CD4-positive, alpha-beta T cell treated with Interleukin-12 subunit alpha and Interleukin-12 subunit beta, for 1 hour (primary cell): ENCODE results near the gene SLCO2B1.

ENCODE experiments used
- DNase-seq: peaks from one replicate; pipeline ENCODE4 v3.0.0-alpha.2; 2020

SLCO2B1 gene

GRCh38 chr11:75162954-75163353 lies 12.0 kb downstream of the SLCO2B1 start:
- DNase-seq, result no peak

GRCh38 chr11:75163921-75164849 lies 13.3 kb downstream of the SLCO2B1 start:
- DNase-seq, result no peak

- DNase-seq, result no peak
Observed at GRCh38 chr11:75165721-75166120, 14.8 kb downstream of the SLCO2B1 start.

- no peak for DNase-seq
Observed at GRCh38 chr11:75166791-75167190, 15.9 kb downstream of the SLCO2B1 start.

GRCh38 chr11:75167617-75168016 lies 16.7 kb downstream of the SLCO2B1 start:
- DNase-seq, result no peak

- DNase-seq, result no peak
Observed at GRCh38 chr11:75169101-75169885, 18.4 kb downstream of the SLCO2B1 start.

- DNase-seq, result no peak
Observed at GRCh38 chr11:75170516-75171201, 19.8 kb downstream of the SLCO2B1 start.

GRCh38 chr11:75173336-75173735 lies 22.4 kb downstream of the SLCO2B1 start:
- DNase-seq, result no peak

GRCh38 chr11:75174781-75175370 lies 24.0 kb downstream of the SLCO2B1 start:
- DNase-seq, result peak; percentile 5

- DNase-seq, result no peak
Observed at GRCh38 chr11:75182664-75183063, 31.8 kb downstream of the SLCO2B1 start.

GRCh38 chr11:75184051-75184450 lies 33.1 kb downstream of the SLCO2B1 start:
- DNase-seq, result no peak

GRCh38 chr11:75184757-75185425 lies 34.0 kb downstream of the SLCO2B1 start:
- no peak for DNase-seq

GRCh38 chr11:75185866-75186265 lies 35.0 kb downstream of the SLCO2B1 start:
- no peak for DNase-seq

- DNase-seq, result no peak
Observed at GRCh38 chr11:75186999-75187398, 36.1 kb downstream of the SLCO2B1 start.

- DNase-seq, result no peak
Observed at GRCh38 chr11:75188671-75189070, 37.8 kb downstream of the SLCO2B1 start.

- DNase-seq, result no peak
Observed at GRCh38 chr11:75189108-75189507, 38.2 kb downstream of the SLCO2B1 start.

GRCh38 chr11:75189911-75190310 lies 39.0 kb downstream of the SLCO2B1 start:
- no peak for DNase-seq

GRCh38 chr11:75190652-75191329 lies 39.9 kb downstream of the SLCO2B1 start:
- DNase-seq, result no peak

- DNase-seq, result no peak
Observed at GRCh38 chr11:75191330-75191717, 40.4 kb downstream of the SLCO2B1 start.

GRCh38 chr11:75193271-75193670 lies 42.4 kb downstream of the SLCO2B1 start:
- no peak for DNase-seq

GRCh38 chr11:75193711-75194110 lies 42.8 kb downstream of the SLCO2B1 start:
- DNase-seq, result no peak

- no peak for DNase-seq
Observed at GRCh38 chr11:75194147-75194546, 43.2 kb downstream of the SLCO2B1 start.
